Adrenal gland (tissue), 5 donors: ENCODE measurements around the gene SORCS3.

ENCODE experiments used
- POLR2A ChIP-seq, 2 donors: fragments of 450-650 bp; IDR thresholded peaks; one replicate each; pipeline ENCODE4 v1.6.1; 2017; ENCODE audit warnings: antibody characterized with exemption in 2 of 2, mild to moderate bottlenecking in 2 of 2, moderate library complexity in 1 of 2
- TF ChIP-seq, protein P1 (sequence below), 6 experiments: fragments of 450-650 bp in 4 of 6; fragments of 200-600 bp in 2 of 6; sonication (generic) in 1 of 6; IDR thresholded peaks; 1 replicate in 5 of 6; 2 replicates in 1 of 6; pipeline versions ENCODE4 v1.5.1 to v1.8.0; 2016 to 2021; ENCODE audit warnings: antibody characterized with exemption in 6 of 6, mild to moderate bottlenecking in 2 of 6, moderate library complexity in 1 of 6
- donor health status: DM: no; HTN: no; CAD: no.

GRCh38 chr10:105279101-105279500, 638.0 kb downstream of the SORCS3 start:
- no peak for TF ChIP-seq POLR2A (IDR thresholded peaks at IDR 0.05)
- TF ChIP-seq, protein P1, sequence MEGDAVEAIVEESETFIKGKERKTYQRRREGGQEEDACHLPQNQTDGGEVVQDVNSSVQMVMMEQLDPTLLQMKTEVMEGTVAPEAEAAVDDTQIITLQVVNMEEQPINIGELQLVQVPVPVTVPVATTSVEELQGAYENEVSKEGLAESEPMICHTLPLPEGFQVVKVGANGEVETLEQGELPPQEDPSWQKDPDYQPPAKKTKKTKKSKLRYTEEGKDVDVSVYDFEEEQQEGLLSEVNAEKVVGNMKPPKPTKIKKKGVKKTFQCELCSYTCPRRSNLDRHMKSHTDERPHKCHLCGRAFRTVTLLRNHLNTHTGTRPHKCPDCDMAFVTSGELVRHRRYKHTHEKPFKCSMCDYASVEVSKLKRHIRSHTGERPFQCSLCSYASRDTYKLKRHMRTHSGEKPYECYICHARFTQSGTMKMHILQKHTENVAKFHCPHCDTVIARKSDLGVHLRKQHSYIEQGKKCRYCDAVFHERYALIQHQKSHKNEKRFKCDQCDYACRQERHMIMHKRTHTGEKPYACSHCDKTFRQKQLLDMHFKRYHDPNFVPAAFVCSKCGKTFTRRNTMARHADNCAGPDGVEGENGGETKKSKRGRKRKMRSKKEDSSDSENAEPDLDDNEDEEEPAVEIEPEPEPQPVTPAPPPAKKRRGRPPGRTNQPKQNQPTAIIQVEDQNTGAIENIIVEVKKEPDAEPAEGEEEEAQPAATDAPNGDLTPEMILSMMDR (IDR thresholded peaks at IDR 0.05): no peak
